Fibroblast of lung (primary cell): ENCODE measurements around the gene CFAP119. TPM values are rescaled to one million over a fixed set of nuclear protein-coding genes. Genes with fewer than 3 reads are reported as not detected.

Experiments used
- DNase-seq, 2 donors: peaks; one replicate each; pipeline versions ENCODE4 v3.0.0 to v3.0.0-alpha.2; 2010; ENCODE audit warnings: low read depth in 2 of 2
- H2AFZ ChIP-seq: 2 replicates; pipeline ENCODE4 v1.5.1; 2012; ENCODE audit warnings: low read length, control low read depth, inconsistent platforms
- H3K27ac ChIP-seq: 2 replicates; pipeline ENCODE4 v1.5.1; 2011; ENCODE audit warnings: low read length, control low read depth; ENCODE audit not compliant: insufficient read depth
- H3K27me3 ChIP-seq: 2 replicates; pipeline ENCODE4 v1.5.1; 2011; ENCODE audit warnings: mild to moderate bottlenecking, low read length; ENCODE audit not compliant: control insufficient read depth, insufficient read depth
- H3K36me3 ChIP-seq: 2 replicates; pipeline ENCODE4 v1.5.1; 2011; ENCODE audit warnings: low read length; ENCODE audit not compliant: control insufficient read depth, insufficient read depth
- H3K4me1 ChIP-seq: 2 replicates; pipeline ENCODE4 v1.5.1; 2011; ENCODE audit warnings: low read length; ENCODE audit not compliant: control insufficient read depth, insufficient read depth; ENCODE audit errors: extremely low read depth
- H3K4me2 ChIP-seq: 2 replicates; pipeline ENCODE4 v1.5.1; 2011; ENCODE audit warnings: low read length, control low read depth; ENCODE audit not compliant: insufficient read depth; ENCODE audit errors: extremely low read depth
- H3K4me3 ChIP-seq, 4 experiments: fragments of 200-600 bp in 1 of 4; sonication (generic) in 1 of 4; replicated peaks in 1 of 4; 2 replicates each; pipeline ENCODE4 v1.5.1; 2011 to 2016; ENCODE audit warnings: low read length in 4 of 4, low read depth in 3 of 4, mild to moderate bottlenecking in 3 of 4, control low read depth in 2 of 4, inconsistent platforms in 1 of 4, mixed read lengths in 1 of 4; ENCODE audit not compliant: insufficient read depth in 1 of 4; ENCODE audit errors: control extremely low read depth in 1 of 4
- H3K79me2 ChIP-seq: 2 replicates; pipeline ENCODE4 v1.5.1; 2012; ENCODE audit warnings: mild to moderate bottlenecking, low read length, inconsistent platforms; ENCODE audit not compliant: control insufficient read depth, insufficient read depth
- H3K9ac ChIP-seq: 2 replicates; pipeline ENCODE4 v1.5.1; 2011; ENCODE audit warnings: mild to moderate bottlenecking, low read length, control low read depth; ENCODE audit not compliant: insufficient read depth
- H3K9me3 ChIP-seq: 2 replicates; pipeline ENCODE4 v1.5.1; 2012; ENCODE audit warnings: low read depth, low read length; ENCODE audit not compliant: control insufficient read depth, insufficient read depth
- H4K20me1 ChIP-seq: 2 replicates; pipeline ENCODE4 v1.5.1; 2011; ENCODE audit warnings: low read length; ENCODE audit not compliant: control insufficient read depth, insufficient read depth; ENCODE audit errors: extremely low read depth
- EZH2 ChIP-seq: IDR thresholded peaks from 2 replicates; pipeline ENCODE4 v1.5.1; 2012; ENCODE audit warnings: low read length, control low read depth, mild to moderate bottlenecking; ENCODE audit errors: missing control alignments
- polyA plus RNA-seq, 2 donors: library from polyadenylated mRNA; depleted of rRNA in 1 of 2; stranded (reverse) in 1 of 2; unstranded in 1 of 2; fragments of >200 nt; gene quantifications; 2 replicates each; pipeline ENCODE4 v1.2.1, GENCODE V29; 2011 to 2012; ENCODE audit warnings: missing spikeins in 1 of 2
- total RNA-seq: library from RNA; depleted of rRNA; stranded (reverse); fragments of >200 nt; gene quantifications from 2 replicates; pipeline ENCODE4 v1.2.1, GENCODE V29; 2014
- TF ChIP-seq, protein P1 (sequence below), 2 donors: IDR thresholded peaks in 1 of 2; conservative IDR thresholded peaks in 1 of 2; 1 replicate in 1 of 2; 2 replicates in 1 of 2; pipeline ENCODE4 v1.5.1; 2011 to 2012; ENCODE audit warnings: low read length in 2 of 2, control low read depth in 1 of 2, inconsistent platforms in 1 of 2, low read depth in 1 of 2, mild to moderate bottlenecking in 1 of 2

CFAP119 gene
- total and polyA plus RNA-seq, 2 donors (not counting 1 experiment from before 2014, with no cell fraction given): 1.3 to 1.5 TPM

DNA sequence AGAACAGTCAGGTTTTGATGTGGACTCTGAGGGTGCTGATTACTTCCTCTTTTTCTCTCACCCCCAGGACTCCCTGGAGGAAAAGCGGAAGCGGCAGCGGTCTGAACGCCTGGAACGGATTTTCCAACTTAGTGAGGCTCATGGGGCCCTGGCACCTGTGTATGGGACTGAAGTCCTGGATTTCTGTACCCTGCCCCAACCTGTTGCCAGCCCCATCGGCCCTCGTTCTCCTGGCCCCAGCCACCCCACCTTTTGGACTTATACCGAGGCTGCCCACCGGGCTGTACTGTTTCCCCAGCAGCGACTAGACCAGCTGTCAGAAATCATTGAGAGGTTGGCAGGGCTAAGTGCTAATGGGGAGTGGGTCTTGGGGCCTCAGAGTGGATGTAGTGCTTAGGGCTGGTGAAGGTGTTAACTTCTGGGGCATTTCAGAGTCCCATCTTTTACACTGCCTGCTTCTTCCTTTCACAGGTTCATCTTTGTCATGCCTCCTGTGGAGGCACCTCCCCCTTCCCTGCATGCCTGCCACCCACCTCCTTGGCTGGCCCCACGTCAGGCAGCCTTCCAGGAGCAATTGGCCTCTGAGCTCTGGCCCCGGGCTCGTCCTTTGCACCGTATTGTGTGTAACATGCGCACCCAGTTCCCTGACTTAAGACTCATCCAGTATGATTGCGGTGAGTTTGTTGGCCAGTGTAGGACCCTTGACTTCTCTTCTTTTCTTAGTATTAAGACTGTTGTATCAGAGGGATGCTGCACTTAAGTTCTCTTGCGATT is 32.8 kb downstream of the CFAP119 start:
- Histone ChIP-seq H3K27ac (no peak overlapping the region), H3K4me1 (no peaks in the 10 kb centered on the region), H3K4me3 (no peak overlapping the region), H3K4me2 (no peak overlapping the region), H3K9ac (no peak overlapping the region), H3K79me2 (peaks cover 5% of the 10 kb centered on the region), H3K27me3 (no peaks in the 10 kb centered on the region), H2AFZ (no peak overlapping the region), H3K36me3 (peaks cover 35% of the 10 kb centered on the region), H3K9me3 (no peaks in the 10 kb centered on the region), H4K20me1 (no peaks in the 10 kb centered on the region)
- TF ChIP-seq, protein P1, sequence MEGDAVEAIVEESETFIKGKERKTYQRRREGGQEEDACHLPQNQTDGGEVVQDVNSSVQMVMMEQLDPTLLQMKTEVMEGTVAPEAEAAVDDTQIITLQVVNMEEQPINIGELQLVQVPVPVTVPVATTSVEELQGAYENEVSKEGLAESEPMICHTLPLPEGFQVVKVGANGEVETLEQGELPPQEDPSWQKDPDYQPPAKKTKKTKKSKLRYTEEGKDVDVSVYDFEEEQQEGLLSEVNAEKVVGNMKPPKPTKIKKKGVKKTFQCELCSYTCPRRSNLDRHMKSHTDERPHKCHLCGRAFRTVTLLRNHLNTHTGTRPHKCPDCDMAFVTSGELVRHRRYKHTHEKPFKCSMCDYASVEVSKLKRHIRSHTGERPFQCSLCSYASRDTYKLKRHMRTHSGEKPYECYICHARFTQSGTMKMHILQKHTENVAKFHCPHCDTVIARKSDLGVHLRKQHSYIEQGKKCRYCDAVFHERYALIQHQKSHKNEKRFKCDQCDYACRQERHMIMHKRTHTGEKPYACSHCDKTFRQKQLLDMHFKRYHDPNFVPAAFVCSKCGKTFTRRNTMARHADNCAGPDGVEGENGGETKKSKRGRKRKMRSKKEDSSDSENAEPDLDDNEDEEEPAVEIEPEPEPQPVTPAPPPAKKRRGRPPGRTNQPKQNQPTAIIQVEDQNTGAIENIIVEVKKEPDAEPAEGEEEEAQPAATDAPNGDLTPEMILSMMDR (conservative IDR thresholded peaks at IDR 0.05 in 1 of 2, IDR thresholded peaks at IDR 0.05 in 1 of 2; ENCODE audit: low read depth in 1 of 2, low read length in 2 of 2): no peak
- TF ChIP-seq EZH2: no peak
- no peak for DNase-seq

DNA sequence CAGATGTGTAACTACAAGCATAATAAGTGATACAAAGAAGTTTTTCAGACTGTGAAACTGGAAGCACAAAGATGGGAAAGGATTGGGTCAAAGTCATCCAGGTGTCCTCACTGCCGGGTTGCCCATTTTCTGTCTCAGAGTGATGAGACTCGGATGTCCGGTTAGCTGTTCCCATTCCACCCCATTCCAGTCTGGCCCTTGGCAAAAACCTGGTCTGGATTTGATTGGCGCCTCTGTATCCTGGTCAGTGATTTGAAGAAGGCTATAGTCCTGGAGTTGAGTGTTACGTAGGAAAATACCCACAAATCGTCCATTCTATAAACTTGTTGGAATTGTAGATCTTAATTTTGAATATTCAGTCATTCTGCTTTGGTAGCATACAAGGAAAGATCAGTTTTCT is 33.5 kb downstream of the CFAP119 start:
- Histone ChIP-seq H3K9ac (no peak overlapping the region), H3K36me3 (peaks cover 36% of the 10 kb centered on the region), H3K4me1 (no peaks in the 10 kb centered on the region), H2AFZ (no peak overlapping the region), H3K4me3 (no peak overlapping the region), H3K27me3 (no peaks in the 10 kb centered on the region), H3K4me2 (no peak overlapping the region), H3K79me2 (peaks cover 5% of the 10 kb centered on the region), H3K9me3 (no peaks in the 10 kb centered on the region), H4K20me1 (no peaks in the 10 kb centered on the region), H3K27ac (no peak overlapping the region)
- TF ChIP-seq, protein P1 (conservative IDR thresholded peaks at IDR 0.05 in 1 of 2, IDR thresholded peaks at IDR 0.05 in 1 of 2; ENCODE audit: low read depth in 1 of 2, low read length in 2 of 2): no peak
- TF ChIP-seq EZH2: no peak
- DNase-seq: no peak

DNA sequence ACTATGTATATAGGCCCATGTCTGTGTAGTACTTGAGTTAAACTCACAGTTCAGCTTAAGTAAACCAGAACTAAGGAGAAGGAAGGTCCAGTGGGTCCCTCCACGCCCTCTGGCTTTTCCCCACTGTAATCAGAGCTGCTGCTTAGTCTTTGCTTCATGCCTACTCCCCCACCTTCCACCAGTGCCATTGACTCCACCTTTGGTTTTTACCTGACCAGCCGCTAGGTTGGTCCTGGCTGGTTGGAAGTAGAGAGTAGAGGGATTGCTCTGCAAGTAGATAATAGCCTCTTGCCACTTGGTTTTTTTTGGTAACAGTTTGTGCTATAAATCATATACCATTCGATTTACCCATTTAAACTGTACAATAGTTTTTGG is 36.5 kb downstream of the CFAP119 start:
- Histone ChIP-seq H4K20me1 (no peaks in the 10 kb centered on the region), H3K4me1 (peaks cover 4% of the 10 kb centered on the region), H3K36me3 (peaks cover 49% of the 10 kb centered on the region), H3K27me3 (no peaks in the 10 kb centered on the region), H3K4me3 (no peak overlapping the region), H3K9me3 (no peaks in the 10 kb centered on the region), H3K4me2 (no peak overlapping the region), H3K79me2 (peaks cover 8% of the 10 kb centered on the region), H2AFZ (no peak overlapping the region), H3K9ac (no peak overlapping the region), H3K27ac (no peak overlapping the region)
- TF ChIP-seq, protein P1 (conservative IDR thresholded peaks at IDR 0.05 in 1 of 2, IDR thresholded peaks at IDR 0.05 in 1 of 2; ENCODE audit: low read depth in 1 of 2, low read length in 2 of 2): no peak
- no peak for TF ChIP-seq EZH2
- DNase-seq: no peak
